SU-DHL-6 (cell line): ENCODE data around the gene NKAIN4.

Experiments used
- H2AFZ ChIP-seq: fragments of 200-600 bp; sonication (generic); 2 replicates; pipeline ENCODE4 v1.6.1; 2014; ENCODE audit warnings: low read depth, mild to moderate bottlenecking, moderate library complexity, mixed read lengths, antibody characterized with exemption, low read length; ENCODE audit not compliant: severe bottlenecking
- H3F3A ChIP-seq: fragments of 200-600 bp; shearing (Covaris generic); 2 replicates; pipeline ENCODE4 v1.6.0; 2016; ENCODE audit warnings: antibody characterized with exemption, mild to moderate bottlenecking; ENCODE audit not compliant: insufficient read depth
- H3K27ac ChIP-seq: fragments of 200-600 bp; sonication (generic); 2 replicates; pipeline ENCODE4 v1.5.1; 2016; ENCODE audit warnings: low read depth, mild to moderate bottlenecking, low read length, moderate library complexity, mixed read lengths
- H3K27me3 ChIP-seq: fragments of 200-600 bp; sonication (generic), shearing (Covaris generic); 2 replicates; pipeline ENCODE4 v1.6.0; 2014; ENCODE audit warnings: mild to moderate bottlenecking, low read length
- H3K36me3 ChIP-seq: fragments of 200-600 bp; sonication (generic); 2 replicates; pipeline ENCODE4 v1.6.1; 2014; ENCODE audit warnings: mild to moderate bottlenecking, low read length, mixed read lengths
- H3K4me2 ChIP-seq: fragments of 300-600, 200-600 bp; shearing (Covaris generic), sonication (generic); 2 replicates; pipeline ENCODE4 v1.6.0; 2014; ENCODE audit warnings: low read length, low read depth, mild to moderate bottlenecking; ENCODE audit not compliant: poor library complexity, severe bottlenecking
- H3K4me3 ChIP-seq: fragments of 200-600 bp; sonication (generic); 2 replicates; pipeline ENCODE4 v1.5.1; 2014; ENCODE audit warnings: antibody characterized with exemption, low read length, mild to moderate bottlenecking, mixed read lengths; ENCODE audit not compliant: insufficient read depth, poor library complexity, severe bottlenecking
- H3K79me2 ChIP-seq: fragments of 200-600 bp; sonication (generic); 2 replicates; pipeline ENCODE4 v1.6.1; 2014; ENCODE audit warnings: mild to moderate bottlenecking, low read length, moderate library complexity; ENCODE audit not compliant: insufficient read depth
- H3K9ac ChIP-seq: fragments of 200-600 bp; sonication (generic); 2 replicates; pipeline ENCODE4 v1.7.0; 2014; ENCODE audit warnings: mild to moderate bottlenecking, low read length
- H3K9me2 ChIP-seq: fragments of 200-600 bp; sonication (generic); replicated peaks from 2 replicates; pipeline ENCODE4 v1.6.1; 2014; ENCODE audit warnings: low read length; ENCODE audit not compliant: insufficient read depth
- H3K9me3 ChIP-seq: fragments of 200-600 bp; sonication (generic); 2 replicates; pipeline ENCODE4 v1.6.1; 2014; ENCODE audit warnings: low read length, mixed read lengths; ENCODE audit not compliant: insufficient read depth
- H4K20me1 ChIP-seq: fragments of 200-600 bp; sonication (generic); 2 replicates; pipeline ENCODE4 v1.6.1; 2014; ENCODE audit warnings: low read depth, mild to moderate bottlenecking, antibody characterized with exemption, low read length, moderate library complexity, mixed read lengths
- EZH2phosphoT487 ChIP-seq: fragments of 200-600 bp; sonication (generic), shearing (Covaris generic); conservative IDR thresholded peaks from 2 replicates; pipeline ENCODE4 v1.6.1; 2018; ENCODE audit warnings: mild to moderate bottlenecking, antibody characterized with exemption, low read length, moderate library complexity, mixed read lengths
- TF ChIP-seq, protein P1 (sequence below): fragments of 200-600 bp; sonication (generic); IDR thresholded peaks from one replicate; pipeline ENCODE4 v1.5.1; 2017; ENCODE audit warnings: antibody characterized with exemption, mild to moderate bottlenecking, low read length, moderate library complexity; ENCODE audit not compliant: insufficient read depth, poor library complexity, severe bottlenecking

Gene NKAIN4

DNA sequence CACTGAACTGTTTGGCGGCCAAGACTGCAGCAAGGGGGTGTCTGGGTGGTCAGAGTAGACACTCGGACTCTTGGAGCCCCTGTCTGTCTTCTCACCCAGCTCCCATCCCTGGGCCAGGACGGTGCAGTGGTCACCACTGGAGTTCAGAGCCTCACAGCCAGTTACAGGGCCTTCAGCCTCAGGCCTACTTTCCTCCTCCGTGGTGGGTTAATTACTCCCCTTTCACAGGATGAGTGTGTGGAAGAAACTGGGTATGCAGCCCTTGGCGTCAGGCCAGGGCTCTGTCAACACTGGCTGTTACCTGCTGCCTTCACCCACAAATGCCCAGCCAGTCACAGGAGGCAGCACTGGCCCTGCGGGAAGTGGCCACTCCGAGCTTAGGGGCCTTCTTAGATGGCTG, 36.6 kb downstream of the NKAIN4 start:
- TF ChIP-seq EZH2phosphoT487: no peak
- Histone ChIP-seq H4K20me1 (peaks cover 14% of the 10 kb centered on the region; the same call in 1 of the 2 replicates), H3K9me3 (no peaks in the 10 kb centered on the region), H3K79me2 (peaks cover 30% of the 10 kb centered on the region), H3K9me2 (no peaks in the 10 kb centered on the region), H3K9ac (no peak overlapping the region), H3K27me3 (no peaks in the 10 kb centered on the region), H3K36me3 (peaks cover 12% of the 10 kb centered on the region; the same call in 1 of the 2 replicates), H3K27ac (no peak overlapping the region), H3K4me3 (no peak overlapping the region), H3K4me2 (no peak overlapping the region), H3F3A (no peaks in the 10 kb centered on the region), H2AFZ (no peak overlapping the region)

DNA sequence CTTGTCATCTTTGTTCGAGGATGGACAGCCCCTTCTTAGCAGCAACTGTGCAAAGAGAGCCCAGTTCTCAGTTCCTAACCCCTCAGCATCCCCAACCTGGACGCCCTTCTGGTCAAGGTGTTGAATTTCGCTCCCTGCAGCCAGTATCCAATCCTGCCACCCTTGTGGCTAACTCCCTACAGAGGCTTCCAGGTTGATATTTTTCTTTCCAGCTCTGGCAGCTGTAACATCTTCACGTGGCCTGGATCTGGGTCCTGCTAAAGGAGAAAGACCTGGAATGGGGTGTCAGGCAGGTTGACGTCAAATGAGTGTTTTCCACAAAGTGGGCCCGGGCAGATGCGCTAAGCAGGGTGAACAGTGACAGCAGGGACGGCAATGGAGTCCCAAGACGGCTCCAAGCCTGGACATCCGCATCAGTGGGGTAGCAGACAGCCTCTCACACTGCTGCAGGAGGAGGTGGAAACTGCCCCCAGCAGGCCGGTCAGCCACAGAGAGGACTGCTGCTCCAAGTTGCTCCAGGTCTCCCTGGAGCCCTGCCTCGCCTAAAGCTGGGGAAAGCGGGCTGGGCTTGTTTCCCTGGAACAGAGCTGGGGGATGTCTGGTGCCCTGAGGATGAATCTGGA, 37.3 kb downstream of the NKAIN4 start:
- Histone ChIP-seq H3K79me2 (peaks cover 37% of the 10 kb centered on the region), H3K9me2 (no peaks in the 10 kb centered on the region), H3K4me3 (peak overlapping the region; percentile 58), H3K9me3 (no peaks in the 10 kb centered on the region), H3K27me3 (no peaks in the 10 kb centered on the region), H3K9ac (peak overlapping the region; percentile 90), H3K4me2 (peak overlapping the region; percentile 93), H4K20me1 (peaks cover 14% of the 10 kb centered on the region; the same call in 1 of the 2 replicates), H2AFZ (peak overlapping the region; percentile 98), H3K27ac (no peak overlapping the region; the same call in 1 of the 2 replicates), H3F3A (no peaks in the 10 kb centered on the region), H3K36me3 (peaks cover 12% of the 10 kb centered on the region; the same call in 1 of the 2 replicates)
- TF ChIP-seq EZH2phosphoT487: no peak
- TF ChIP-seq, protein P1, sequence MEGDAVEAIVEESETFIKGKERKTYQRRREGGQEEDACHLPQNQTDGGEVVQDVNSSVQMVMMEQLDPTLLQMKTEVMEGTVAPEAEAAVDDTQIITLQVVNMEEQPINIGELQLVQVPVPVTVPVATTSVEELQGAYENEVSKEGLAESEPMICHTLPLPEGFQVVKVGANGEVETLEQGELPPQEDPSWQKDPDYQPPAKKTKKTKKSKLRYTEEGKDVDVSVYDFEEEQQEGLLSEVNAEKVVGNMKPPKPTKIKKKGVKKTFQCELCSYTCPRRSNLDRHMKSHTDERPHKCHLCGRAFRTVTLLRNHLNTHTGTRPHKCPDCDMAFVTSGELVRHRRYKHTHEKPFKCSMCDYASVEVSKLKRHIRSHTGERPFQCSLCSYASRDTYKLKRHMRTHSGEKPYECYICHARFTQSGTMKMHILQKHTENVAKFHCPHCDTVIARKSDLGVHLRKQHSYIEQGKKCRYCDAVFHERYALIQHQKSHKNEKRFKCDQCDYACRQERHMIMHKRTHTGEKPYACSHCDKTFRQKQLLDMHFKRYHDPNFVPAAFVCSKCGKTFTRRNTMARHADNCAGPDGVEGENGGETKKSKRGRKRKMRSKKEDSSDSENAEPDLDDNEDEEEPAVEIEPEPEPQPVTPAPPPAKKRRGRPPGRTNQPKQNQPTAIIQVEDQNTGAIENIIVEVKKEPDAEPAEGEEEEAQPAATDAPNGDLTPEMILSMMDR: no peak

DNA sequence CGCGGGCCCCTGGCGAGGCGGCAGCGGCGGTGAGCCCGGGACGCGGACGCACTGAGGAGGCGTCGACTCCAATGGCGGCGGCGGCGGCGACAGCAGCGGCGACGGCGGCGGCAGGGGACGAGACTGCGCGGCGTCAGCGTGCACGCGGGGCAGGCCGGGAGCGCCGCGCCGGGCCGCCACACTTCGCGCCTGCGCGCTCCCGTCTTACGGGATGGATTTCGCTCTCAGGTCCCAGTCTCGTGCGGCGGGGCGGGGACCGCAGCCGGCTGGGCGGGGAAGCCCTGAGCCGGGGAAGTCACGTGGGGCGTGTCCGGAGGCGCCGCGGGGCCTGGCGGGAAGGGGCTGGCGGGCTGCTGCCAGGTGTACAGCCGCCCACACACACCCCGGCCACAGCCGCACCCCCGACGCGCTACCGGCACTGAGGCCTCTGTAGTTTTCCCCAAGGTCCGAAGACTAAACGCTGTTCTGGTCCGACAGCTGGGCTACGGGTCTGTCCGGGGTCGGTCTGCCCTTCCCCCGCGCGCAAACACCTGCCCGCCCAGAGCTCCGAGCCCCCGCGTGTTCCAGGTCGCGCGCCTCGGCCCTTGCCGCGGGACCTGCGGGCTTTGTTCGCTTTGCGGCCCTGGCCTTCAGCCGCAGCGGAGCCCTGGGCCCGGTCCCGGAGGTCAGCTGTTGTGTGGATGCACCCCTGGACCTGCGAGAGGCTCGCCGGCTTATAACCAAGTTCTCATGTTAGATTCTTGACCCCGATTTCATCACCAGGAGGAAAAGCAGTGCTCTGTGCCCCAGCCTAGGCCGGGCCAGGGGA, 38.0 kb downstream of the NKAIN4 start, which contains the start of gene YTHDF1:
Gene YTHDF1, minus strand, starts transcription at position 91 of the 808 bp plus-strand sequence. CDS start 239 bp downstream, outside the sequence.
- H3K27ac ChIP-seq: peak within 1 kb of the TSS; percentile 36
- peak within 1 kb of the TSS; percentile 90 for H3K9ac ChIP-seq
- H4K20me1 ChIP-seq: peaks cover 16% of the 10 kb centered on the region; the same call in 1 of the 2 replicates
- no peaks in the 10 kb centered on the region for H3F3A ChIP-seq
- no peaks in the 10 kb centered on the region for H3K9me3 ChIP-seq
- no peaks in the 10 kb centered on the region for H3K27me3 ChIP-seq
- peaks cover 44% of the 10 kb centered on the region for H3K79me2 ChIP-seq
- H2AFZ ChIP-seq: peak within 1 kb of the TSS; percentile 98
- H3K4me2 ChIP-seq: peak within 1 kb of the TSS; percentile 93
- TF ChIP-seq EZH2phosphoT487: no peak
- TF ChIP-seq, protein P1: no peak
- no peaks in the 10 kb centered on the region for H3K9me2 ChIP-seq
- peaks cover 12% of the 10 kb centered on the region; the same call in 1 of the 2 replicates for H3K36me3 ChIP-seq
- peak within 1 kb of the TSS; percentile 86 for H3K4me3 ChIP-seq
